Measurements from ENCODE around the gene RAB11FIP2.

The RAB11FIP2 gene

DNA sequence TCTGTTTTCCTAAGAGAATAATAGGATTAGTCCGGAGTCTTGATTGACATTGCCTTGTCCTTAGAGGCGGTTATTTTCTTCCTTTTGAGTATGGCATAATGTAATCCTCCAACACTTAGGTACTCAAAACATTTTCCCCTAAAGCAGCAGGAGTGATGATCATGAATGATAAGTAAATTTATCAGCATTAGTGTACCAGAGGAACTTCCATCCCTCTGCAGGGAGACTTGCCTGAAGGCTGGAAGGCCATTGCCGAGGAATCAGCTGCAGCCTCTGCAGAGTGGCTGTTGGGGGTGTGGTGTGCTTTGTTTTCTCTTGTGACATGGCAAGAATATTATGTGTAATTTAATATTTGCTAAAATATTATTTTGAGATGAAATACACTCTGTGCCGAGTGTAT is 56.8 kb downstream of the RAB11FIP2 start:
- Histone ChIP-seq H3K4me3 (ENCODE audit: low read depth, low read length, poor library complexity, severe bottlenecking) (no peak overlapping the region), H3K27ac (ENCODE audit: low read depth, low read length, poor library complexity, severe bottlenecking) (no peak overlapping the region), H3K9me2 (ENCODE audit: low read depth, low read length) (no peaks in the 10 kb centered on the region), H3K4me2 (ENCODE audit: low read length) (no peak overlapping the region), H3K79me2 (ENCODE audit: insufficient read depth, low read length) (no peaks in the 10 kb centered on the region), H3K36me3 (ENCODE audit: insufficient read depth, low read length) (no peaks in the 10 kb centered on the region), H3K9me3 (ENCODE audit: low read length) (no peaks in the 10 kb centered on the region), H2AFZ (ENCODE audit: low read length) (no peak overlapping the region), H3K27me3 (ENCODE audit: insufficient read depth, low read length) (no peaks in the 10 kb centered on the region), H3F3A (ENCODE audit: insufficient read depth, low read length) (no peaks in the 10 kb centered on the region), H4K20me1 (ENCODE audit: insufficient read depth, low read length) (no peaks in the 10 kb centered on the region), H3K9ac (ENCODE audit: low read length) (no peak overlapping the region), H3K4me1 (ENCODE audit: insufficient read depth, low read length, severe bottlenecking) (no peaks in the 10 kb centered on the region)
- TF ChIP-seq CTCF (IDR thresholded peaks at IDR 0.05; ENCODE audit: low read length) = no peak
- no peak for TF ChIP-seq EZH2 (IDR thresholded peaks at IDR 0.05; ENCODE audit: borderline replicate concordance, low read length)

DNA sequence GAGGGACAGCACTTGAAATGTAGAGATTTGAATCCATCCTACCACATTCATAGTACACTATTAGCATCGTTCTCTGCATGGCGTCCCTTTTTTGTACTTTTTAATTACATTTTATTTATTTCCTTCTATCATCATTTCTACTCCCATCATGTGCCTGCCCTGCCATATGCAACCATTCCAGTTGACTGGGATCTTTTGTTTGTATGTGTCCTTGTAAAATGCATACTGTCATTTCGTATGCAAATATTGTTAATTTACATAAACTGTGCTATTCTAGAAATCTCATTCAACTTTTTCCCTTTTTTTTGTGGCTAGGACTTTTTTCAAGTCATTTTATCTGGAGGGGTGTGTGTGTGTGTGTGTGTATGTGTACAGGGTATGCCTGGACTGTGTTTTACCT is 57.9 kb downstream of the RAB11FIP2 start:
- H3K4me3 ChIP-seq (ENCODE audit: low read depth, low read length, poor library complexity, severe bottlenecking) = no peak overlapping the region
- H3K36me3 ChIP-seq (ENCODE audit: insufficient read depth, low read length) = no peaks in the 10 kb centered on the region
- no peaks in the 10 kb centered on the region for H3K9me2 ChIP-seq (ENCODE audit: low read depth, low read length)
- no peak overlapping the region for H3K27ac ChIP-seq (ENCODE audit: low read depth, low read length, poor library complexity, severe bottlenecking)
- no peaks in the 10 kb centered on the region for H3K9me3 ChIP-seq (ENCODE audit: low read length)
- no peaks in the 10 kb centered on the region for H3K27me3 ChIP-seq (ENCODE audit: insufficient read depth, low read length)
- no peak overlapping the region for H3K4me2 ChIP-seq (ENCODE audit: low read length)
- no peaks in the 10 kb centered on the region for H3F3A ChIP-seq (ENCODE audit: insufficient read depth, low read length)
- TF ChIP-seq CTCF (IDR thresholded peaks at IDR 0.05; ENCODE audit: low read length) (no peak), EZH2 (IDR thresholded peaks at IDR 0.05; ENCODE audit: borderline replicate concordance, low read length) (no peak)
- no peaks in the 10 kb centered on the region for H4K20me1 ChIP-seq (ENCODE audit: insufficient read depth, low read length)
- H3K4me1 ChIP-seq (ENCODE audit: insufficient read depth, low read length, severe bottlenecking) = no peaks in the 10 kb centered on the region
- no peak overlapping the region for H3K9ac ChIP-seq (ENCODE audit: low read length)
- no peaks in the 10 kb centered on the region for H3K79me2 ChIP-seq (ENCODE audit: insufficient read depth, low read length)
- H2AFZ ChIP-seq (ENCODE audit: low read length) = no peak overlapping the region

DNA sequence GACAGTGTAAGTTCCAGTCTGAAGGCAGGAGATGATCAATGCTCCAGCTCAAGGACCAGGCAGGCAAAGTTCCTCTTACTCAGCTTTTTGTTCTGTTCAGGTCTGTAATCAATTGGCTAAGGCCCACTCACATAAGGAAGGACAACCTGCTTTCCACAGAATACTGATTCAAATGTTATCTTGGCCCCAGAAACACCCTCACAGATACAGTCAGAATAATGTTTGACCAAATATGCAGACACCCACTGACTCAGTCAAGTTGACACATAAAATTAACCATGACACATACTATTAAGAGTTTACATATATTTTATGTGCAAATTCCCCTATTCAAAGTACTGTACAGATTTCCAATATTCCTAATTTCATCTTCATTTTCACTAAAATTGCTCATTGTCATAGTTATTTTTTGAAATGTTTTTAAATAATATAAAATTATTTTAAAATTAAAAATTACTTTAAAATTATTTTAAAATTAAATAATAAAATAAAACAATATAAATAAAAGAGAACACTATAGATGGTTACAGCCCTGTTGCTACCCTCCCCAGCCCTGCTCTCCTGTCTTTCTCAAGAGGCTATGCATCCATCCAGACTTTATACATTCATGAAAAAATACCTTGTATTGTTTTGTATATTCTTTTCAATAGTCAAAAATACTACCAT is 59.4 kb downstream of the RAB11FIP2 start:
- H3K9me3 ChIP-seq (ENCODE audit: low read length) = no peaks in the 10 kb centered on the region

More for the DNA sequence above, 59.4 kb downstream of the RAB11FIP2 start:
- H3K4me3 ChIP-seq (ENCODE audit: low read depth, low read length, poor library complexity, severe bottlenecking) = no peak overlapping the region
- H3K27me3 ChIP-seq (ENCODE audit: insufficient read depth, low read length) = no peaks in the 10 kb centered on the region
- H4K20me1 ChIP-seq (ENCODE audit: insufficient read depth, low read length) = no peaks in the 10 kb centered on the region
- no peaks in the 10 kb centered on the region for H3K9me2 ChIP-seq (ENCODE audit: low read depth, low read length)
- no peak overlapping the region for H3K4me2 ChIP-seq (ENCODE audit: low read length)
- no peak overlapping the region for H3K9ac ChIP-seq (ENCODE audit: low read length)
- no peak overlapping the region for H3K27ac ChIP-seq (ENCODE audit: low read depth, low read length, poor library complexity, severe bottlenecking)
- H3F3A ChIP-seq (ENCODE audit: insufficient read depth, low read length) = no peaks in the 10 kb centered on the region
- no peak overlapping the region for H2AFZ ChIP-seq (ENCODE audit: low read length)
- H3K36me3 ChIP-seq (ENCODE audit: insufficient read depth, low read length) = no peaks in the 10 kb centered on the region
- TF ChIP-seq CTCF (IDR thresholded peaks at IDR 0.05; ENCODE audit: low read length) (no peak), EZH2 (IDR thresholded peaks at IDR 0.05; ENCODE audit: borderline replicate concordance, low read length) (no peak)
- H3K4me1 ChIP-seq (ENCODE audit: insufficient read depth, low read length, severe bottlenecking) = no peaks in the 10 kb centered on the region
- no peaks in the 10 kb centered on the region for H3K79me2 ChIP-seq (ENCODE audit: insufficient read depth, low read length)

All from OCI-LY1 (cell line).